ENCODE results near the gene GPT2.

The GPT2 gene

GRCh38 chr16:46896314-46896968, 12.3 kb downstream of the GPT2 start:
- DNase-seq (ENCODE audit: low read depth, low spot score), result no peak

GRCh38 chr16:46897471-46897870, 13.3 kb downstream of the GPT2 start:
- no peak for DNase-seq (ENCODE audit: low read depth, low spot score)

GRCh38 chr16:46898006-46898405, 13.8 kb downstream of the GPT2 start:
- DNase-seq (ENCODE audit: low read depth, low spot score), result no peak

GRCh38 chr16:46899443-46900143, 15.4 kb downstream of the GPT2 start:
- no peak for DNase-seq (ENCODE audit: low read depth, low spot score)

- DNase-seq (ENCODE audit: low read depth, low spot score), result no peak
Measured at GRCh38 chr16:46900455-46901235, 16.5 kb downstream of the GPT2 start.

GRCh38 chr16:46901709-46902108, 17.5 kb downstream of the GPT2 start:
- DNase-seq (ENCODE audit: low read depth, low spot score), result no peak

GRCh38 chr16:46903255-46903905, 19.2 kb downstream of the GPT2 start:
- DNase-seq (ENCODE audit: low read depth, low spot score), result no peak

GRCh38 chr16:46904471-46904870, 20.3 kb downstream of the GPT2 start:
- no peak for DNase-seq (ENCODE audit: low read depth, low spot score)

- DNase-seq (ENCODE audit: low read depth, low spot score), result no peak
Measured at GRCh38 chr16:46906360-46907060, 22.3 kb downstream of the GPT2 start.

- DNase-seq (ENCODE audit: low read depth, low spot score), result no peak
Measured at GRCh38 chr16:46907061-46907774, 23.1 kb downstream of the GPT2 start.

GRCh38 chr16:46908540-46909372, 24.6 kb downstream of the GPT2 start:
- DNase-seq (ENCODE audit: low read depth, low spot score), result no peak

- DNase-seq (ENCODE audit: low read depth, low spot score), result no peak
Measured at GRCh38 chr16:46911038-46911437, 26.9 kb downstream of the GPT2 start.

- no peak for DNase-seq (ENCODE audit: low read depth, low spot score)
Measured at GRCh38 chr16:46911650-46912049, 27.5 kb downstream of the GPT2 start.

- DNase-seq (ENCODE audit: low read depth, low spot score), result no peak
Measured at GRCh38 chr16:46914556-46915201, 30.5 kb downstream of the GPT2 start.

- DNase-seq (ENCODE audit: low read depth, low spot score), result no peak
Measured at GRCh38 chr16:46915483-46916025, 31.4 kb downstream of the GPT2 start.

- no peak for DNase-seq (ENCODE audit: low read depth, low spot score)
Measured at GRCh38 chr16:46916980-46917379, 32.8 kb downstream of the GPT2 start.

GRCh38 chr16:46918400-46918799, 34.2 kb downstream of the GPT2 start:
- DNase-seq (ENCODE audit: low read depth, low spot score), result no peak

GRCh38 chr16:46918905-46919792, 35.0 kb downstream of the GPT2 start:
- no peak for DNase-seq (ENCODE audit: low read depth, low spot score)

All from brain pericyte (primary cell).